A549 (cell line): ENCODE data around the gene EID1. TPM values are rescaled to one million over a fixed set of nuclear protein-coding genes. Genes with fewer than 3 reads are reported as not detected.
"Not testable (repeated sequence)": the region's sequence is repeated elsewhere in the genome, so short reads cannot be mapped to it uniquely, and the experiment has no call there.

Experiments used
- ATAC-seq, 2 experiments: fragments of 200-7000 bp in 1 of 2; fragments of >200 bp in 1 of 2; cut with Nextera tagmentation in 1 of 2; cut with Tn5 transposase in 1 of 2; 3 replicates each; pipeline versions ENCODE4 v1.8.0 to v1.9.1; 2018 to 2020; ENCODE audit warnings: mild to moderate bottlenecking in 1 of 2, moderate library complexity in 1 of 2
- CTCF ChIA-PET: fragments of 300-600 bp; sonication (Branson Sonifier 250); formaldehyde crosslinking; extraction: SDS; loops from one replicate; lab custom pipeline; 2021; ENCODE audit warnings: antibody characterized with exemption, inconsistent platforms; lab: Yijun Ruan, JAX
- POLR2A ChIA-PET: fragments of 350-600 bp; formaldehyde crosslinking; extraction: SDS; loops from one replicate; lab custom pipeline; 2021; ENCODE audit warnings: antibody characterized with exemption, inconsistent platforms; lab: Yijun Ruan, JAX
- DNase-seq, 2 experiments: peaks; one replicate each; pipeline versions ENCODE4 v3.0.0 to v3.0.0-alpha.2; 2011 to 2016; ENCODE audit warnings: low read depth in 1 of 2, low spot score in 1 of 2
- FAIRE-seq: peaks from 2 replicates; lab custom pipeline; 2011; peaks lifted over from hg19 to GRCh38; lab: Jason Lieb, UNC
- H3K27ac ChIP-seq, 2 experiments: fragments of >200 bp; sonication (Bioruptor Twin); formaldehyde crosslinking; 3 replicates each; pipeline ENCODE4 v1.5.1; 2016 to 2017
- H3K4me1 ChIP-seq: fragments of >200 bp; sonication (Bioruptor Twin); formaldehyde crosslinking; 3 replicates; pipeline ENCODE4 v1.6.1; 2016
- H3K4me2 ChIP-seq: fragments of >200 bp; sonication (Bioruptor Twin); formaldehyde crosslinking; 3 replicates; pipeline ENCODE4 v1.6.1; 2016
- H3K4me3 ChIP-seq: fragments of >200 bp; sonication (Bioruptor Twin); formaldehyde crosslinking; 3 replicates; pipeline ENCODE4 v1.5.1; 2016
- H3K9me3 ChIP-seq: fragments of >200 bp; sonication (Bioruptor Twin); formaldehyde crosslinking; 3 replicates; pipeline ENCODE4 v1.6.1; 2016
- BHLHE40 ChIP-seq: IDR thresholded peaks from 2 replicates; pipeline ENCODE4 v1.6.1; 2012; ENCODE audit warnings: low read depth, low read length, inconsistent platforms
- CBX2 ChIP-seq: fragments of 200-600 bp; sonication (generic); IDR thresholded peaks from 2 replicates; pipeline ENCODE4 v1.6.1; 2016; ENCODE audit warnings: low read depth, mild to moderate bottlenecking, borderline replicate concordance
- CBX8 ChIP-seq: fragments of 200-600 bp; sonication (generic); IDR thresholded peaks from 2 replicates; pipeline ENCODE4 v1.6.1; 2016
- CHD2 ChIP-seq: fragments of 150-350 bp; IDR thresholded peaks from 2 replicates; pipeline ENCODE4 v1.6.1; 2014; ENCODE audit warnings: low read length; ENCODE audit not compliant: partially characterized antibody
- CHD4 ChIP-seq: fragments of 200-600 bp; sonication (generic); IDR thresholded peaks from 2 replicates; pipeline ENCODE4 v1.6.1; 2016; ENCODE audit warnings: antibody characterized with exemption, mild to moderate bottlenecking, borderline replicate concordance
- EP300 ChIP-seq, 2 experiments: fragments of >200 bp; sonication (Bioruptor Twin); formaldehyde crosslinking; IDR thresholded peaks; 2 replicates in 1 of 2; 3 replicates in 1 of 2; pipeline ENCODE4 v1.6.1; 2016 to 2017
- FOSB ChIP-seq: fragments of 250-450 bp; sonication (Bioruptor Pico); IDR thresholded peaks from 2 replicates; pipeline ENCODE4 v1.5.0; 2020; ENCODE audit warnings: mild to moderate bottlenecking, moderate library complexity
- FOSL2 ChIP-seq, 2 experiments: fragments of 450-650 bp in 1 of 2; fragments of >200 bp in 1 of 2; sonication (Bioruptor Twin) in 1 of 2; formaldehyde crosslinking; IDR thresholded peaks; 2 replicates each; pipeline versions ENCODE4 v1.5.0 to v1.6.1; 2016 to 2020; ENCODE audit warnings: mild to moderate bottlenecking in 1 of 2, moderate library complexity in 1 of 2
- FOXS1 ChIP-seq: fragments of 250-450 bp; sonication (Bioruptor Pico); IDR thresholded peaks from 2 replicates; pipeline ENCODE4 v1.5.0; 2020; ENCODE audit warnings: mild to moderate bottlenecking, moderate library complexity
- HOXB13 ChIP-seq: fragments of 250-450 bp; sonication (Bioruptor Pico); IDR thresholded peaks from 2 replicates; pipeline ENCODE4 v1.5.0; 2020; ENCODE audit warnings: low read depth, mild to moderate bottlenecking, moderate library complexity
- RAD21 ChIP-seq, 2 experiments: fragments of >200 bp in 1 of 2; sonication (Bioruptor Twin) in 1 of 2; formaldehyde crosslinking in 1 of 2; IDR thresholded peaks in 1 of 2; conservative IDR thresholded peaks in 1 of 2; 2 replicates in 1 of 2; 3 replicates in 1 of 2; pipeline ENCODE4 v1.6.1; 2012 to 2018; ENCODE audit warnings: inconsistent platforms in 1 of 2
- RARB ChIP-seq: fragments of 250-450 bp; sonication (Bioruptor Pico); IDR thresholded peaks from 2 replicates; pipeline ENCODE4 v1.8.0; 2021; ENCODE audit warnings: mild to moderate bottlenecking, moderate library complexity
- RCOR1 ChIP-seq: fragments of 150-350 bp; IDR thresholded peaks from 2 replicates; pipeline ENCODE4 v1.6.1; 2014; ENCODE audit warnings: antibody characterized with exemption, low read length, low read depth
- RFX5 ChIP-seq: fragments of 450-650 bp; IDR thresholded peaks from 2 replicates; pipeline ENCODE4 v1.7.1; 2014; ENCODE audit warnings: antibody characterized with exemption, mild to moderate bottlenecking, moderate library complexity
- SMC3 ChIP-seq: fragments of >200 bp; sonication (Bioruptor Twin); formaldehyde crosslinking; IDR thresholded peaks from 3 replicates; pipeline ENCODE4 v1.6.1; 2018; ENCODE audit warnings: inconsistent platforms
- WGBS: methylation state at CpG from one replicate; pipeline ENCODE4 v1.1.6; 2017; ENCODE audit errors: missing lambda C conversion rate; 5-methylcytosine and 5-hydroxymethylcytosine counted together
- polyA plus RNA-seq, 4 experiments: library from polyadenylated mRNA; depleted of rRNA in 3 of 4; stranded (reverse); fragments of >200 nt; fragmentation: RNase III in 1 of 4; extraction: RNeasy Plus Mini Kit Qiagen cat#74134 plus additional on column Dnase treatment in 1 of 4; gene quantifications; 2 replicates in 3 of 4; 3 replicates in 1 of 4; pipeline ENCODE4 v1.2.3, GENCODE V29; 2011 to 2017
- TF ChIP-seq, protein P1 (sequence below): fragments of 250-450 bp; sonication (Bioruptor Pico); IDR thresholded peaks from 2 replicates; pipeline ENCODE4 v1.5.0; 2020; ENCODE audit warnings: low read depth, mild to moderate bottlenecking, moderate library complexity
- TF ChIP-seq, protein P2 (sequence below): fragments of >200 bp; sonication (Bioruptor Twin); formaldehyde crosslinking; IDR thresholded peaks from 3 replicates; pipeline ENCODE4 v1.5.1; 2016

The EID1 gene
- polyA plus RNA-seq, 2 of the 4 experiments (the other 2 are of a cell fraction) = 125 to 182 TPM

DNA sequence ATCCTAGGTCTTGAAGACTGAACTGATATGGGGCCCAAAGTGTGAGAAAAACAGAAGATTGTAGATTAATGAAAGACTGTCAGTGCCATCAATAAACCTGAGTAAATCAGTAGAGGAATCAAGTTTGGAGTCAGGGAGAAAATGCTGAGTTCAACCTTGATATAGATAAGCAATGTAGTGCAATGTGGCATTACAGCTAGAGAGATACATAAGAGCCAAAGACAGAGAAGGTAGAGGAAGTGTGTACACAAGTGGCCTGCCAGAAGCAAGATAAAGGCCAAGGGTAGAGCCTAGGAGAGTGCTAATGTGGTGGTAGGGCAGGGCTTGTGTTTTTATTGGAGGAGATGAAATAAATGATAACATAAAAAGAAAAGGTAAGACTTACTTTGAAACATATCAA lies 26.0 kb upstream of the EID1 start:
- H3K9me3 ChIP-seq = no peaks in the 10 kb centered on the region
- H3K27ac ChIP-seq = no peak overlapping the region
- ChIA-PET CTCF (no interaction called here), POLR2A (no interaction called here)
- no peak for TF ChIP-seq FOXS1
- no peak for TF ChIP-seq CHD2
- TF ChIP-seq FOSL2 (IDR thresholded peaks at IDR 0.05) = no peak
- no peak for TF ChIP-seq FOSL2 (CRISPR knock-in tag; IDR thresholded peaks at IDR 0.05)
- no peak for TF ChIP-seq CHD4
- no peak for TF ChIP-seq RFX5
- TF ChIP-seq FOSB (CRISPR knock-in tag) = no peak
- TF ChIP-seq RCOR1 = no peak
- TF ChIP-seq RAD21 (conservative IDR thresholded peaks at IDR 0.05 in 1 of 2, IDR thresholded peaks at IDR 0.05 in 1 of 2) = no peak
- no peak for TF ChIP-seq EP300 (IDR thresholded peaks at IDR 0.05)
- TF ChIP-seq RARB (CRISPR knock-in tag) = no peak
- no peak for TF ChIP-seq CBX8
- TF ChIP-seq HOXB13 (CRISPR knock-in tag) = no peak
- no peak overlapping the region for H3K4me2 ChIP-seq
- H3K4me3 ChIP-seq = no peak overlapping the region
- no peak for ATAC-seq
- no peaks in the 10 kb centered on the region; the same call in 2 of the 3 replicates for H3K4me1 ChIP-seq
- no peak for FAIRE-seq
- no peak for DNase-seq

DNA sequence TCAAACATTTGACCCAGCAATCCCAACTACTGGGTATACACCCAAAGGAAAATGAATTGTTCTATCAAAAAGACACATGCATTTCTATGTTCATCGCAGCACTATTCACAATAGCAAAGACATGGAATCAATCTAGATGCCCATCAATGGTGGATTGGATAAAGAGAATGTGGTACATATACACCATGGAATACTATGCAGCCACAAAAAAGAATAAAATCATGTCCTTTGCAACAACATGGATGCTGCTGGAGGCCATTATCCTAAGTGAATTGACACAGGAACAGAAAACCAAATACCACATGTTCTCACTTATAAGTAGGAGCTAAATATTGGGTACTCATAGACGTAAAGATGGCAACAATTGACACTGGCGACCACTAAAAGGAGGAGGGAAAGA lies 23.5 kb upstream of the EID1 start:
- H3K4me3 ChIP-seq, H3K4me1 ChIP-seq, H3K9me3 ChIP-seq, H3K27ac ChIP-seq, DNase-seq, ATAC-seq, FAIRE-seq, H3K4me2 ChIP-seq, POLR2A ChIA-PET: not testable (repeated sequence)
- WGBS = 86% methylated on average over 3 of the region's 3 CpGs
- CTCF ChIA-PET = interaction anchor here (1.1 to 3.8 kb wide), 5 partner anchors 7 to 497 kb away, joined by 3 to 30 read pairs (median 4); no protein-coding TSS in a partner anchor

DNA sequence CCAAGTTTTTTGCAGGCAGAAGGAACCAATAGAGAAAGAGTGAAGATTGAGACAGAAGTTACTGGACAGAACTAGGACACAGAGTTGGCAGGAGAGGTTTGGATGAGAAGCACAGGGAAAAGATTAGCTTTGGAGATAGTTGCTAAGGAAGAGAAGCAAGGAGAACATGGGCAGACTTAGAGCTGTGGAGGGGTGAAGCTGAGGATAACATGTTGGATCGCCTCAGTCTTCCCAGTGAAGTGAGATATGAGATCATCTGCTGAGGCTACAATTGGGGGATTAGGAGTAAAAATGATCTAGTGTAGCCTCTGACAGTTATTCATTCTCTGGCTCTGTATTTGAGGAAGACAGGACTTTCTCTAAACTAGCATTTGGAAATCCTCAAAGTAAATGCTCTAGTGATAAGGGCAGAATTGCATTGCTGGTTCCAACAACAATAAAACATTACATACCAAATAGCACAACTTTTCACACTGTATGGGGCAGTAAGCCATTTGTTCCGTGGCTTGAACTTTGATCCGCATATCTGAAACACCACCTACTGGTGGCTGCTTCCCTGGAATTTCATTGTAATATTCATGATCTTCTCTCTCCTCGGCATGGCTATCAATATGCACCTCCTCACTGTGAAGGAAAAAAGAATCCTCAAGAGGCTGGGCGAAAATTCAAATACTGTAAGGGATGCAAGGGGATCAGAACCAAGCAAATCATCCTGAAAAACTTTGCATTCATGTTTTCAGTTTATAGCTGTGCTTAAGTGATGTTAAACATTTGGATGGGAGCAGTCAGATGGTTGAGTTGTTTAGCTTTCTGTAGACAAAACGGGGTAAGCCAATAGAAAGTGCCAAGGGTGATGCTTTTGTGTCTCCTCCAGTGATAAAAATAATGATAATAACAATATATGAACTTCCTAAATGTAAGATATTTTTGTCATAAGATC lies 22.2 kb upstream of the EID1 start:
- Histone ChIP-seq H3K4me3 (no peak overlapping the region), H3K27ac (no peak overlapping the region), H3K9me3 (no peaks in the 10 kb centered on the region), H3K4me2 (peak overlapping the region; percentile 43), H3K4me1 (peaks cover 4% of the 10 kb centered on the region; the same call in 1 of the 3 replicates)
- ChIA-PET CTCF (interaction anchor here (0.6 to 11.2 kb wide), 12 partner anchors 10 to 498 kb away, joined by 3 to 144 read pairs (median 3); partner anchors contain the start of gene SHC4), POLR2A (no interaction called here)
- WGBS = 13% methylated on average over 6 of the region's 6 CpGs
- FAIRE-seq (no peak), ATAC-seq (peak; percentile 90), DNase-seq (peak; percentile 15 to 26)
- TF ChIP-seq, protein P1, sequence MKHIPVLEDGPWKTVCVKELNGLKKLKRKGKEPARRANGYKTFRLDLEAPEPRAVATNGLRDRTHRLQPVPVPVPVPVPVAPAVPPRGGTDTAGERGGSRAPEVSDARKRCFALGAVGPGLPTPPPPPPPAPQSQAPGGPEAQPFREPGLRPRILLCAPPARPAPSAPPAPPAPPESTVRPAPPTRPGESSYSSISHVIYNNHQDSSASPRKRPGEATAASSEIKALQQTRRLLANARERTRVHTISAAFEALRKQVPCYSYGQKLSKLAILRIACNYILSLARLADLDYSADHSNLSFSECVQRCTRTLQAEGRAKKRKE (CRISPR knock-in tag) = no peak
- no peak for TF ChIP-seq BHLHE40
- no peak for TF ChIP-seq CBX2
- TF ChIP-seq, protein P2, sequence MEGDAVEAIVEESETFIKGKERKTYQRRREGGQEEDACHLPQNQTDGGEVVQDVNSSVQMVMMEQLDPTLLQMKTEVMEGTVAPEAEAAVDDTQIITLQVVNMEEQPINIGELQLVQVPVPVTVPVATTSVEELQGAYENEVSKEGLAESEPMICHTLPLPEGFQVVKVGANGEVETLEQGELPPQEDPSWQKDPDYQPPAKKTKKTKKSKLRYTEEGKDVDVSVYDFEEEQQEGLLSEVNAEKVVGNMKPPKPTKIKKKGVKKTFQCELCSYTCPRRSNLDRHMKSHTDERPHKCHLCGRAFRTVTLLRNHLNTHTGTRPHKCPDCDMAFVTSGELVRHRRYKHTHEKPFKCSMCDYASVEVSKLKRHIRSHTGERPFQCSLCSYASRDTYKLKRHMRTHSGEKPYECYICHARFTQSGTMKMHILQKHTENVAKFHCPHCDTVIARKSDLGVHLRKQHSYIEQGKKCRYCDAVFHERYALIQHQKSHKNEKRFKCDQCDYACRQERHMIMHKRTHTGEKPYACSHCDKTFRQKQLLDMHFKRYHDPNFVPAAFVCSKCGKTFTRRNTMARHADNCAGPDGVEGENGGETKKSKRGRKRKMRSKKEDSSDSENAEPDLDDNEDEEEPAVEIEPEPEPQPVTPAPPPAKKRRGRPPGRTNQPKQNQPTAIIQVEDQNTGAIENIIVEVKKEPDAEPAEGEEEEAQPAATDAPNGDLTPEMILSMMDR = peak; percentile 51
- TF ChIP-seq RAD21 (conservative IDR thresholded peaks at IDR 0.05 in 1 of 2, IDR thresholded peaks at IDR 0.05 in 1 of 2) = peak; percentile 51 to 58; a peak in 4 of 5 replicates
- peak; percentile 61; the same call in 2 of the 3 replicates for TF ChIP-seq SMC3
